Neural progenitor cell (in vitro differentiated cells): ENCODE measurements around the gene PRRG2.

Source experiments
- CTCF ChIP-seq: fragments of 200-600 bp; sonication (generic); IDR thresholded peaks from 2 replicates; pipeline ENCODE4 v1.5.1; 2017; ENCODE audit warnings: antibody characterized with exemption, mild to moderate bottlenecking
- EZH2phosphoT487 ChIP-seq: fragments of 200-600 bp; sonication (generic); IDR thresholded peaks from 2 replicates; pipeline ENCODE4 v1.6.1; 2017; ENCODE audit warnings: antibody characterized with exemption

DNA sequence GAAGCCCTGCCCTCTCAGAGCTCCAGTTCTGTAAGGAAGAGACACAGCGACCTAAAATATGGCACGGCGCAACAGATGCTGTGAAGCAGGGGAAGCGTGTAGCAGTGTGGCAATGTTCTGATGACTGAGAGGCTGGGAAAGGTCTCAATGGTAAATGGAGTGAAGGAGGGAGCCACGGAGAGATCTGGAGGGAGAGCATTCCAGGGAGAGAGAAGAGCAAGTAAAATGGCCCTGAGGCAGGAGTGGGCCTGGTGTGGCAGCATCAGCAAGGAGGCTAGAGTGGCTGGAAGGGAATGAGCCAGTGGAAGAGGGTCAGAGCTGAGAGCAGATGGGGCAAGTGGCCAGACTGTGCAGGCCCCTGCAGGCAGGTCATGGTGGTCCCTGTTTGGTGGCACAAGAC lies 37.0 kb upstream of the PRRG2 start:
- TF ChIP-seq CTCF (no peak), EZH2phosphoT487 (no peak)
